Mesodermal cell (in vitro differentiated cells): Measurements from ENCODE around the gene KCTD8.

Experiments used
- H3K27ac ChIP-seq: 2 replicates; pipeline ENCODE4 v1.7.0; 2013; ENCODE audit warnings: mild to moderate bottlenecking, low read depth, low read length, moderate library complexity; ENCODE audit not compliant: severe bottlenecking
- H3K36me3 ChIP-seq: 2 replicates; pipeline ENCODE4 v1.7.1; 2013; ENCODE audit warnings: mild to moderate bottlenecking, low read length, moderate library complexity; ENCODE audit not compliant: control insufficient read depth, insufficient read depth
- H3K4me1 ChIP-seq: one replicate; pipeline ENCODE4 v1.7.1; 2013; ENCODE audit warnings: mild to moderate bottlenecking, low read length; ENCODE audit not compliant: insufficient read depth, control insufficient read depth, poor library complexity, severe bottlenecking
- H3K4me3 ChIP-seq: 2 replicates; pipeline ENCODE4 v1.7.0; 2013; ENCODE audit warnings: low read length, control low read depth, mild to moderate bottlenecking; ENCODE audit not compliant: insufficient read depth, poor library complexity, severe bottlenecking; ENCODE audit errors: extremely low read depth
- H3K9me3 ChIP-seq: 2 replicates; pipeline ENCODE4 v1.7.1; 2013; ENCODE audit warnings: mild to moderate bottlenecking, low read length, moderate library complexity; ENCODE audit not compliant: control insufficient read depth
- WGBS, 2 experiments: methylation state at CpG; one replicate each; pipeline ENCODE4 v1.1.5; 2013; ENCODE audit warnings: missing lambda C conversion rate in 2 of 2; ENCODE audit not compliant: insufficient coverage in 2 of 2; 5-methylcytosine and 5-hydroxymethylcytosine counted together

KCTD8 gene

GRCh38 chr4:44320833-44321232, 127.8 kb downstream of the KCTD8 start:
- H3K27ac ChIP-seq: no peak overlapping the region
- H3K4me1 ChIP-seq: no peaks in the 10 kb centered on the region
- WGBS, 2 experiments: no CpG with 5 or more reads among the region's 2 CpGs
- H3K36me3 ChIP-seq: no peaks in the 10 kb centered on the region
- no peaks in the 10 kb centered on the region for H3K9me3 ChIP-seq
- H3K4me3 ChIP-seq: no peak overlapping the region

- Histone ChIP-seq H3K27ac (no peak overlapping the region), H3K9me3 (no peaks in the 10 kb centered on the region), H3K4me3 (no peak overlapping the region), H3K4me1 (no peaks in the 10 kb centered on the region), H3K36me3 (no peaks in the 10 kb centered on the region)
- 100% methylated on average over 1 to 2 of the region's 3 CpGs for WGBS, 2 experiments
These were observed 129.5 kb downstream of the KCTD8 start for GRCh38 chr4:44319129-44319528.

GRCh38 chr4:44313702-44314101, 134.9 kb downstream of the KCTD8 start:
- H3K4me1 ChIP-seq: no peaks in the 10 kb centered on the region
- no peaks in the 10 kb centered on the region for H3K9me3 ChIP-seq
- WGBS, 2 experiments: 100% methylated on average over 1 of the region's 1 CpG
- H3K4me3 ChIP-seq: no peak overlapping the region
- no peak overlapping the region for H3K27ac ChIP-seq
- no peaks in the 10 kb centered on the region for H3K36me3 ChIP-seq

GRCh38 chr4:44287505-44287904, 161.1 kb downstream of the KCTD8 start:
- no CpG with 5 or more reads among the region's 1 CpG for WGBS, 2 experiments

GRCh38 chr4:44279469-44279868, 169.1 kb downstream of the KCTD8 start:
- WGBS, 2 experiments: 20% methylated on average over 1 of the region's 1 CpG; no CpG with 5 or more reads in 1 of the 2 experiments
- Histone ChIP-seq H3K4me3 (no peak overlapping the region), H3K27ac (no peak overlapping the region), H3K9me3 (no peaks in the 10 kb centered on the region), H3K36me3 (no peaks in the 10 kb centered on the region), H3K4me1 (no peaks in the 10 kb centered on the region)

More at GRCh38 chr4:44287505-44287904, 161.1 kb downstream of the KCTD8 start:
- no peaks in the 10 kb centered on the region for H3K36me3 ChIP-seq
- no peak overlapping the region for H3K4me3 ChIP-seq
- H3K27ac ChIP-seq: no peak overlapping the region
- H3K9me3 ChIP-seq: no peaks in the 10 kb centered on the region
- H3K4me1 ChIP-seq: no peaks in the 10 kb centered on the region

- no peaks in the 10 kb centered on the region for H3K4me1 ChIP-seq
- H3K27ac ChIP-seq: no peak overlapping the region
- WGBS, 2 experiments: no CpG with 5 or more reads among the region's 1 CpG
- no peaks in the 10 kb centered on the region for H3K9me3 ChIP-seq
- no peak overlapping the region for H3K4me3 ChIP-seq
- H3K36me3 ChIP-seq: no peaks in the 10 kb centered on the region
These were observed 169.5 kb downstream of the KCTD8 start for GRCh38 chr4:44279066-44279465.

- Histone ChIP-seq H3K4me1 (no peaks in the 10 kb centered on the region), H3K9me3 (no peaks in the 10 kb centered on the region), H3K27ac (no peak overlapping the region), H3K36me3 (no peaks in the 10 kb centered on the region), H3K4me3 (no peak overlapping the region)
- no CpG with 5 or more reads among the region's 2 CpGs for WGBS, 2 experiments
These were observed 191.1 kb downstream of the KCTD8 start for GRCh38 chr4:44257461-44257860.

GRCh38 chr4:44256414-44256813, 192.2 kb downstream of the KCTD8 start:
- WGBS, 2 experiments: 60 to 67% methylated on average over 1 of the region's 2 CpGs
- H3K36me3 ChIP-seq: no peaks in the 10 kb centered on the region
- H3K9me3 ChIP-seq: no peaks in the 10 kb centered on the region
- H3K4me3 ChIP-seq: no peak overlapping the region
- no peak overlapping the region for H3K27ac ChIP-seq
- H3K4me1 ChIP-seq: no peaks in the 10 kb centered on the region

GRCh38 chr4:44237643-44238042, 211.0 kb downstream of the KCTD8 start:
- Histone ChIP-seq H3K36me3 (no peaks in the 10 kb centered on the region), H3K4me1 (no peaks in the 10 kb centered on the region), H3K9me3 (no peaks in the 10 kb centered on the region), H3K27ac (no peak overlapping the region), H3K4me3 (no peak overlapping the region)

GRCh38 chr4:44235897-44236296, 212.7 kb downstream of the KCTD8 start:
- Histone ChIP-seq H3K4me3 (no peak overlapping the region), H3K9me3 (no peaks in the 10 kb centered on the region), H3K36me3 (no peaks in the 10 kb centered on the region), H3K4me1 (no peaks in the 10 kb centered on the region), H3K27ac (no peak overlapping the region)
- 81 to 100% methylated on average over 1 to 3 of the region's 3 CpGs for WGBS, 2 experiments

GRCh38 chr4:44232262-44232661, 216.3 kb downstream of the KCTD8 start:
- WGBS, 2 experiments: 67% methylated on average over 1 of the region's 1 CpG; no CpG with 5 or more reads in 1 of the 2 experiments
- Histone ChIP-seq H3K27ac (no peak overlapping the region), H3K36me3 (no peaks in the 10 kb centered on the region), H3K4me3 (no peak overlapping the region), H3K4me1 (no peaks in the 10 kb centered on the region), H3K9me3 (no peaks in the 10 kb centered on the region)
